Peyer's patch (tissue), 4 donors: ENCODE measurements around the gene CLHC1.
"Not testable (repeated sequence)": the region's sequence is repeated elsewhere in the genome, so short reads cannot be mapped to it uniquely, and the experiment has no call there.

Experiments used
- POLR2A ChIP-seq, 2 donors: fragments of 450-650 bp; IDR thresholded peaks; one replicate each; pipeline ENCODE4 v1.5.1; 2017; ENCODE audit warnings: antibody characterized with exemption in 2 of 2, mild to moderate bottlenecking in 2 of 2, moderate library complexity in 2 of 2
- TF ChIP-seq, protein P1 (sequence below), 6 experiments: fragments of 450-650 bp in 4 of 6; fragments of 200-600 bp in 2 of 6; sonication (generic) in 1 of 6; IDR thresholded peaks; one replicate each; pipeline ENCODE4 v1.5.1; 2017 to 2019; ENCODE audit warnings: antibody characterized with exemption in 6 of 6, mild to moderate bottlenecking in 3 of 6, moderate library complexity in 1 of 6

DNA sequence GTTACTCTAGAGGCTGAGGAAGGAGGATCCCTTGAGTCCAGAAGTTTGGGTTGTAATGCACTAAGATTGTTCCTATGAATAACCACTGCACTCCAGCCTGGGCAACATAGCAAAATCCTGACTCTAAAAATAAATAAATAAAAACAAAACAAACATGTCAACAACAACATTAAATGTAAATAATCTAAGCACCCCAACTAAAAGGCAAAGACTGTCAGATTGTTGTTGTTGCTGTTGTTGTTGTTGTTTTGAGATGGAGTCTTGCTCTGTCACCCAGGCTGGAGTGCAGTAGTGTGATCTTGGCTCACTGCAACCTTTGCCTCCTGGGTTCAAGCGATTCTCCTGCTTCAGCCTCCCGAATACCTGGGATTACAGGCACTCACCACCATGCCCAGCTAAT, 40.2 kb downstream of the CLHC1 start:
- TF ChIP-seq POLR2A (IDR thresholded peaks at IDR 0.05), result not testable (repeated sequence)
- TF ChIP-seq, protein P1, sequence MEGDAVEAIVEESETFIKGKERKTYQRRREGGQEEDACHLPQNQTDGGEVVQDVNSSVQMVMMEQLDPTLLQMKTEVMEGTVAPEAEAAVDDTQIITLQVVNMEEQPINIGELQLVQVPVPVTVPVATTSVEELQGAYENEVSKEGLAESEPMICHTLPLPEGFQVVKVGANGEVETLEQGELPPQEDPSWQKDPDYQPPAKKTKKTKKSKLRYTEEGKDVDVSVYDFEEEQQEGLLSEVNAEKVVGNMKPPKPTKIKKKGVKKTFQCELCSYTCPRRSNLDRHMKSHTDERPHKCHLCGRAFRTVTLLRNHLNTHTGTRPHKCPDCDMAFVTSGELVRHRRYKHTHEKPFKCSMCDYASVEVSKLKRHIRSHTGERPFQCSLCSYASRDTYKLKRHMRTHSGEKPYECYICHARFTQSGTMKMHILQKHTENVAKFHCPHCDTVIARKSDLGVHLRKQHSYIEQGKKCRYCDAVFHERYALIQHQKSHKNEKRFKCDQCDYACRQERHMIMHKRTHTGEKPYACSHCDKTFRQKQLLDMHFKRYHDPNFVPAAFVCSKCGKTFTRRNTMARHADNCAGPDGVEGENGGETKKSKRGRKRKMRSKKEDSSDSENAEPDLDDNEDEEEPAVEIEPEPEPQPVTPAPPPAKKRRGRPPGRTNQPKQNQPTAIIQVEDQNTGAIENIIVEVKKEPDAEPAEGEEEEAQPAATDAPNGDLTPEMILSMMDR (IDR thresholded peaks at IDR 0.05), result not testable (repeated sequence)
